DMS53 treated with DMSO at 0.1 percent for 48 hours (cell line): ENCODE measurements around the gene BTBD6.

ENCODE experiments used
- DNase-seq: peaks from one replicate; lab custom pipeline; 2025; ENCODE audit not compliant: unreplicated experiment; lab: John Stamatoyannopoulos, UW

BTBD6 gene

GRCh38 chr14:105229099-105229655, 19.2 kb upstream of the BTBD6 start:
- no peak for DNase-seq

- DNase-seq, result no peak
Observed at GRCh38 chr14:105240811-105241576, 7.3 kb upstream of the BTBD6 start.

- DNase-seq, result no peak
Observed at GRCh38 chr14:105241641-105242040, 6.7 kb upstream of the BTBD6 start.

GRCh38 chr14:105244334-105244733, 4.0 kb upstream of the BTBD6 start:
- no peak for DNase-seq

GRCh38 chr14:105247026-105247425, 1.3 kb upstream of the BTBD6 start:
- DNase-seq, result no peak

- DNase-seq, result no peak
Observed at GRCh38 chr14:105247715-105248367, 492 bp upstream of the BTBD6 start.

GRCh38 chr14:105249182-105250007, 1.1 kb downstream of the BTBD6 start:
- no peak for DNase-seq

- DNase-seq, result no peak
Observed at GRCh38 chr14:105250008-105250366, 1.7 kb downstream of the BTBD6 start.

- no peak for DNase-seq
Observed at GRCh38 chr14:105250986-105251385, 2.7 kb downstream of the BTBD6 start.

- DNase-seq, result no peak
Observed at GRCh38 chr14:105251920-105252319, 3.6 kb downstream of the BTBD6 start.

GRCh38 chr14:105252552-105253328, 4.4 kb downstream of the BTBD6 start:
- no peak for DNase-seq

- no peak for DNase-seq
Observed at GRCh38 chr14:105253329-105253682, 5.0 kb downstream of the BTBD6 start.

GRCh38 chr14:105255021-105255507, 6.7 kb downstream of the BTBD6 start:
- DNase-seq, result no peak

- DNase-seq, result no peak
Observed at GRCh38 chr14:105256292-105256960, 8.1 kb downstream of the BTBD6 start.

- DNase-seq, result no peak
Observed at GRCh38 chr14:105257464-105257863, 9.1 kb downstream of the BTBD6 start.

- peak; percentile 73 for DNase-seq
Observed at GRCh38 chr14:105258846-105259245, 10.5 kb downstream of the BTBD6 start.

- no peak for DNase-seq
Observed at GRCh38 chr14:105260959-105261358, 12.6 kb downstream of the BTBD6 start.

GRCh38 chr14:105261781-105262180, 13.4 kb downstream of the BTBD6 start:
- no peak for DNase-seq

GRCh38 chr14:105267820-105268548, 19.7 kb downstream of the BTBD6 start:
- no peak for DNase-seq
